ENCODE results near the gene NFATC1.

DNA sequence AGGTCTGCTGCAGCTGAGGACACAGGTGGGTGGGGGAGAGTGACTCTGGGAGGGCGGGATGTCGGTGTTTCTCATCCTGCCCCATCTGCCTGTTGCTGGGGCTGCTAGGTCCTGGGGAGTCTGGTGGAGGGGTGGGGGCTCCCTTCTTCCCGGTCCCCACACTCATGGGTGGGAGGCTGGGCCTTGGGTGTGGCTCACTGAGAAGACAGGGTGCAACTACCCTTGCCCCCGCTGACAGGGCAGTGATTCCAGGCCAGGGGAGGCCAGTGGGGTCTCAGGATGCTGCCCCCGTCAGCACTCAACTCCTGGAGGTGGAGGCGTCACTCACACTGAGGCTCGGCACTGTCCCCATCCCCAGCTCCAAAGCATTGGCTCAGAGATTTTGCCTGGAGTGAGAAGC, 7.7 kb upstream of the NFATC1 start:
- TF ChIP-seq, protein P1, sequence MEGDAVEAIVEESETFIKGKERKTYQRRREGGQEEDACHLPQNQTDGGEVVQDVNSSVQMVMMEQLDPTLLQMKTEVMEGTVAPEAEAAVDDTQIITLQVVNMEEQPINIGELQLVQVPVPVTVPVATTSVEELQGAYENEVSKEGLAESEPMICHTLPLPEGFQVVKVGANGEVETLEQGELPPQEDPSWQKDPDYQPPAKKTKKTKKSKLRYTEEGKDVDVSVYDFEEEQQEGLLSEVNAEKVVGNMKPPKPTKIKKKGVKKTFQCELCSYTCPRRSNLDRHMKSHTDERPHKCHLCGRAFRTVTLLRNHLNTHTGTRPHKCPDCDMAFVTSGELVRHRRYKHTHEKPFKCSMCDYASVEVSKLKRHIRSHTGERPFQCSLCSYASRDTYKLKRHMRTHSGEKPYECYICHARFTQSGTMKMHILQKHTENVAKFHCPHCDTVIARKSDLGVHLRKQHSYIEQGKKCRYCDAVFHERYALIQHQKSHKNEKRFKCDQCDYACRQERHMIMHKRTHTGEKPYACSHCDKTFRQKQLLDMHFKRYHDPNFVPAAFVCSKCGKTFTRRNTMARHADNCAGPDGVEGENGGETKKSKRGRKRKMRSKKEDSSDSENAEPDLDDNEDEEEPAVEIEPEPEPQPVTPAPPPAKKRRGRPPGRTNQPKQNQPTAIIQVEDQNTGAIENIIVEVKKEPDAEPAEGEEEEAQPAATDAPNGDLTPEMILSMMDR (IDR thresholded peaks at IDR 0.05), result no peak
- no peak for TF ChIP-seq POLR2A (IDR thresholded peaks at IDR 0.05)
- no peak for TF ChIP-seq POLR2AphosphoS5 (IDR thresholded peaks at IDR 0.05)
